HCT116 (cell line): ENCODE measurements around the gene PCDHGA3. TPM values are rescaled to one million over a fixed set of nuclear protein-coding genes. Genes with fewer than 3 reads are reported as not detected.

Source experiments
- ATAC-seq: fragments of 200-7000 bp; cut with Tn5 transposase; 2 replicates; pipeline ENCODE4 v1.9.1; 2020; ENCODE audit warnings: mild to moderate bottlenecking, moderate library complexity
- BruUV-seq: library from RNA; stranded (reverse); fragments of 400-500 nt; replicated peaks from 2 replicates; lab custom pipeline; 2021; lab: Mats Ljungman, UMichigan
- CTCF ChIA-PET: fragments of 300-600 bp; sonication (Branson Sonifier 250); formaldehyde crosslinking; loops from one replicate; lab custom pipeline; 2021; ENCODE audit warnings: antibody characterized with exemption; lab: Charles Lee
- POLR2A ChIA-PET: fragments of 300-600, 350-600 bp; sonication (Branson Sonifier 250); formaldehyde crosslinking; loops from one replicate; lab custom pipeline; 2021; ENCODE audit warnings: antibody characterized with exemption; lab: Charles Lee
- RAD21 ChIA-PET, 2 experiments: fragments of 300-600 bp; sonication (Branson Sonifier 250); formaldehyde crosslinking; loops; one replicate each; lab custom pipeline; 2023; ENCODE audit warnings: low total read pairs in 2 of 2; ENCODE audit not compliant: uncharacterized antibody in 2 of 2, unreplicated experiment in 2 of 2, low non-redundant PET in 1 of 2; lab: Charles Lee
- DNase-seq: peaks from one replicate; pipeline ENCODE4 v3.0.0-alpha.2; 2010; ENCODE audit warnings: low read depth, low spot score
- H2AFZ ChIP-seq: fragments of 200-600 bp; shearing (Covaris generic), sonication (generic); 2 replicates; pipeline ENCODE4 v1.6.1; 2017; ENCODE audit warnings: low read depth, mixed run types, mixed read lengths, antibody characterized with exemption, low read length; ENCODE audit not compliant: poor library complexity, severe bottlenecking
- H3K27ac ChIP-seq: 2 replicates; pipeline ENCODE4 v1.5.1; 2012; ENCODE audit warnings: low read depth, low read length
- H3K27me3 ChIP-seq: fragments of 200-600 bp; sonication (generic); 2 replicates; pipeline ENCODE4 v1.6.1; 2016; ENCODE audit warnings: mixed run types, low read length, mixed read lengths; ENCODE audit not compliant: insufficient read depth
- H3K36me3 ChIP-seq, 2 experiments: fragments of 200-500 bp in 1 of 2; fragments of 200-600 bp in 1 of 2; sonication (Bioruptor generic) in 1 of 2; sonication (generic) in 1 of 2; 2 replicates each; pipeline versions ENCODE4 v1.5.1 to v1.6.1; 2014 to 2016; ENCODE audit warnings: low read length in 2 of 2, inconsistent platforms in 1 of 2, mixed read lengths in 1 of 2, mixed run types in 1 of 2; ENCODE audit not compliant: insufficient read depth in 2 of 2, control insufficient read depth in 1 of 2
- H3K4me1 ChIP-seq, 2 experiments: fragments of 200-600 bp in 1 of 2; sonication (generic) in 1 of 2; 2 replicates each; pipeline versions ENCODE4 v1.5.1 to v1.6.1; 2012 to 2017; ENCODE audit warnings: low read length in 2 of 2, inconsistent platforms in 1 of 2, mild to moderate bottlenecking in 1 of 2, mixed read lengths in 1 of 2, mixed run types in 1 of 2, moderate library complexity in 1 of 2; ENCODE audit not compliant: insufficient read depth in 2 of 2, control insufficient read depth in 1 of 2
- H3K4me2 ChIP-seq: fragments of 200-600 bp; sonication (generic); 2 replicates; pipeline ENCODE4 v1.6.1; 2017; ENCODE audit warnings: mixed run types, low read length, mixed read lengths
- H3K4me3 ChIP-seq, 2 experiments: fragments of 200-600 bp in 1 of 2; sonication (generic) in 1 of 2; replicated peaks in 1 of 2; 2 replicates each; pipeline ENCODE4 v1.5.1; 2011 to 2016; ENCODE audit warnings: low read length in 2 of 2, control low read depth in 1 of 2, low read depth in 1 of 2, mild to moderate bottlenecking in 1 of 2, mixed read lengths in 1 of 2, mixed run types in 1 of 2
- H3K79me2 ChIP-seq: fragments of 200-600 bp; sonication (generic); 2 replicates; pipeline ENCODE4 v1.6.1; 2017; ENCODE audit warnings: mild to moderate bottlenecking, mixed run types, low read length, moderate library complexity, mixed read lengths; ENCODE audit not compliant: insufficient read depth
- H3K9ac ChIP-seq: fragments of 200-600 bp; sonication (generic); 2 replicates; pipeline ENCODE4 v1.6.1; 2016; ENCODE audit warnings: low read length, mixed read lengths
- H3K9me2 ChIP-seq: fragments of 200-600 bp; sonication (generic), shearing (Covaris generic); 2 replicates; pipeline ENCODE4 v1.6.1; 2017; ENCODE audit warnings: mixed run types, mild to moderate bottlenecking, moderate library complexity; ENCODE audit not compliant: insufficient read depth
- H3K9me3 ChIP-seq, 2 experiments: fragments of 200-500 bp in 1 of 2; fragments of 200-600 bp in 1 of 2; sonication (Bioruptor generic) in 1 of 2; sonication (generic) in 1 of 2; 2 replicates each; pipeline ENCODE4 v1.6.1; 2014 to 2017; ENCODE audit warnings: low read length in 2 of 2, mixed read lengths in 2 of 2, inconsistent platforms in 1 of 2, low read depth in 1 of 2, mild to moderate bottlenecking in 1 of 2, mixed run types in 1 of 2, moderate library complexity in 1 of 2; ENCODE audit not compliant: control insufficient read depth in 1 of 2, insufficient read depth in 1 of 2
- H4K20me1 ChIP-seq: fragments of 200-600 bp; sonication (generic), shearing (Covaris generic); 2 replicates; pipeline ENCODE4 v1.6.1; 2017; ENCODE audit warnings: mixed run types, mild to moderate bottlenecking, moderate library complexity; ENCODE audit not compliant: insufficient read depth
- CEBPB ChIP-seq: IDR thresholded peaks from 2 replicates; pipeline ENCODE4 v1.6.1; 2012; ENCODE audit warnings: low read depth
- ELF1 ChIP-seq: IDR thresholded peaks from 2 replicates; pipeline ENCODE4 v1.6.1; 2012; ENCODE audit warnings: low read depth, borderline replicate concordance
- FOSL1 ChIP-seq: IDR thresholded peaks from 2 replicates; pipeline ENCODE4 v1.6.1; 2012; ENCODE audit warnings: low read depth
- JUND ChIP-seq: IDR thresholded peaks from 2 replicates; pipeline ENCODE4 v1.6.1; 2012
- MAX ChIP-seq: IDR thresholded peaks from 2 replicates; pipeline ENCODE4 v1.6.1; 2012
- POLR2A ChIP-seq: IDR thresholded peaks from 2 replicates; pipeline ENCODE4 v1.7.0; 2011; ENCODE audit warnings: borderline replicate concordance; ENCODE audit not compliant: insufficient read depth, insufficient read length; ENCODE audit errors: extremely low read depth
- POLR2AphosphoS5 ChIP-seq: IDR thresholded peaks from 2 replicates; pipeline ENCODE4 v1.6.1; 2011; ENCODE audit warnings: mild to moderate bottlenecking, low read depth, low read length, moderate library complexity
- REST ChIP-seq: IDR thresholded peaks from 2 replicates; pipeline ENCODE4 v1.6.1; 2012; ENCODE audit warnings: low read depth
- SIN3A ChIP-seq: IDR thresholded peaks from 2 replicates; pipeline ENCODE4 v1.6.1; 2012; ENCODE audit warnings: low read depth
- SP1 ChIP-seq: IDR thresholded peaks from 2 replicates; pipeline ENCODE4 v1.6.1; 2012; ENCODE audit warnings: low read depth
- SRF ChIP-seq: IDR thresholded peaks from 2 replicates; pipeline ENCODE4 v1.6.1; 2012; ENCODE audit warnings: low read depth
- TCF7L2 ChIP-seq: IDR thresholded peaks from 2 replicates; pipeline ENCODE4 v1.7.0; 2011; ENCODE audit warnings: borderline replicate concordance, inconsistent platforms; ENCODE audit not compliant: insufficient read depth, insufficient read length; ENCODE audit errors: extremely low read depth
- YY1 ChIP-seq: IDR thresholded peaks from 2 replicates; pipeline ENCODE4 v1.6.1; 2011; ENCODE audit warnings: low read length, low read depth, moderate library complexity, mild to moderate bottlenecking; ENCODE audit not compliant: insufficient replicate concordance; ENCODE audit errors: extremely low read depth
- ZBTB33 ChIP-seq: IDR thresholded peaks from 2 replicates; pipeline ENCODE4 v1.6.1; 2011; ENCODE audit warnings: mild to moderate bottlenecking, low read length, moderate library complexity; ENCODE audit not compliant: insufficient replicate concordance; ENCODE audit errors: extremely low read depth
- ZFX ChIP-seq: fragments of 450-650 bp; IDR thresholded peaks from 2 replicates; pipeline ENCODE4 v1.6.1; 2017
- ZNF274 ChIP-seq: fragments of 200-500 bp; sonication (Bioruptor generic); IDR thresholded peaks from 2 replicates; pipeline ENCODE4 v1.6.1; 2014; ENCODE audit warnings: mild to moderate bottlenecking, low read depth, low read length, inconsistent platforms
- intact Hi-C: fragments of 100-400 bp; cut with micrococcal nuclease; formaldehyde crosslinking; loops from 2 replicates; pipeline ENCODE4 v1.10.0; 2022
- total RNA-seq: library from RNA; stranded (reverse); gene quantifications from one replicate; pipeline ENCODE4 v1.2.1, GENCODE V29; 2021; ENCODE audit not compliant: unreplicated experiment

PCDHGA3 gene
- total RNA-seq, 1 experiment from 2014 or later = not detected

- intact Hi-C loops = no loop called here
- H3K9me3 ChIP-seq = peaks cover 0 to 4% of the 10 kb centered on the region in 2 experiments; a peak in 2 of 4 replicates
- H3K27me3 ChIP-seq = no peaks in the 10 kb centered on the region
- DNase-seq = no peak
- no peak overlapping the region for H3K4me3 ChIP-seq
- TF ChIP-seq ELF1 (no peak), JUND (no peak), SP1 (no peak), SRF (no peak), ZBTB33 (no peak), CEBPB (no peak), REST (no peak), ZNF274 (no peak), POLR2A (no peak), MAX (no peak), ZFX (no peak), FOSL1 (no peak), YY1 (no peak), POLR2AphosphoS5 (no peak), TCF7L2 (no peak), SIN3A (no peak)
- ChIA-PET RAD21 (no interaction called here), POLR2A (no interaction called here), CTCF (no interaction called here)
- no peaks in the 10 kb centered on the region for H3K9me2 ChIP-seq
- no peaks in the 10 kb centered on the region for H4K20me1 ChIP-seq
- H3K4me1 ChIP-seq = peaks cover 0 to 2% of the 10 kb centered on the region in 2 experiments; a peak in 1 of 4 replicates
- no peak for ATAC-seq
- H3K36me3 ChIP-seq = no peaks in the 10 kb centered on the region
- no TSS peak for BruUV-seq
- H3K27ac ChIP-seq = no peak overlapping the region
- H2AFZ ChIP-seq = no peak overlapping the region
- H3K79me2 ChIP-seq = no peaks in the 10 kb centered on the region
- no peak overlapping the region for H3K4me2 ChIP-seq
- H3K9ac ChIP-seq = no peak overlapping the region
Measured at GRCh38 chr5:141326088-141326854, 17.4 kb upstream of the PCDHGA3 start.
